Measurements from ENCODE around the gene EBI3. TPM values are rescaled to one million over a fixed set of nuclear protein-coding genes. Genes with fewer than 3 reads are reported as not detected.

EBI3 gene
- total and polyA plus RNA-seq, 2 of the 8 experiments (the other 6 are each of a cell fraction or from before 2014, with no cell fraction given): 0.99 to 8.4 TPM

GRCh38 chr19:4278419-4279266, 49.3 kb downstream of the EBI3 start, which contains the start of gene SHD (continued):
- TF ChIP-seq HDAC2 (IDR thresholded peaks at IDR 0.05; ENCODE audit: borderline replicate concordance in 1 of 2, low read depth in 2 of 2, low read length in 2 of 2) (no peak; a peak in 1 of 4 replicates), POLR2A (IDR thresholded peaks at IDR 0.05; ENCODE audit: control extremely low read depth in 1 of 2, low read depth in 2 of 2, low read length in 2 of 2) (no peak), CHD2 (IDR thresholded peaks at IDR 0.05; ENCODE audit: low read length) (no peak), JUND (IDR thresholded peaks at IDR 0.05; ENCODE audit: low read length) (no peak), GTF2F1 (IDR thresholded peaks at IDR 0.05; ENCODE audit: borderline replicate concordance, low read depth, low read length) (no peak)
- TF ChIP-seq, protein P1, sequence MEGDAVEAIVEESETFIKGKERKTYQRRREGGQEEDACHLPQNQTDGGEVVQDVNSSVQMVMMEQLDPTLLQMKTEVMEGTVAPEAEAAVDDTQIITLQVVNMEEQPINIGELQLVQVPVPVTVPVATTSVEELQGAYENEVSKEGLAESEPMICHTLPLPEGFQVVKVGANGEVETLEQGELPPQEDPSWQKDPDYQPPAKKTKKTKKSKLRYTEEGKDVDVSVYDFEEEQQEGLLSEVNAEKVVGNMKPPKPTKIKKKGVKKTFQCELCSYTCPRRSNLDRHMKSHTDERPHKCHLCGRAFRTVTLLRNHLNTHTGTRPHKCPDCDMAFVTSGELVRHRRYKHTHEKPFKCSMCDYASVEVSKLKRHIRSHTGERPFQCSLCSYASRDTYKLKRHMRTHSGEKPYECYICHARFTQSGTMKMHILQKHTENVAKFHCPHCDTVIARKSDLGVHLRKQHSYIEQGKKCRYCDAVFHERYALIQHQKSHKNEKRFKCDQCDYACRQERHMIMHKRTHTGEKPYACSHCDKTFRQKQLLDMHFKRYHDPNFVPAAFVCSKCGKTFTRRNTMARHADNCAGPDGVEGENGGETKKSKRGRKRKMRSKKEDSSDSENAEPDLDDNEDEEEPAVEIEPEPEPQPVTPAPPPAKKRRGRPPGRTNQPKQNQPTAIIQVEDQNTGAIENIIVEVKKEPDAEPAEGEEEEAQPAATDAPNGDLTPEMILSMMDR (IDR thresholded peaks at IDR 0.05; ENCODE audit: control extremely low read depth in 1 of 3, insufficient read depth in 1 of 3, low read depth in 1 of 3, low read length in 3 of 3): peak in 1 of 3 experiments; percentile 14; a peak in 1 of 4 replicates
- TF ChIP-seq, protein P2, sequence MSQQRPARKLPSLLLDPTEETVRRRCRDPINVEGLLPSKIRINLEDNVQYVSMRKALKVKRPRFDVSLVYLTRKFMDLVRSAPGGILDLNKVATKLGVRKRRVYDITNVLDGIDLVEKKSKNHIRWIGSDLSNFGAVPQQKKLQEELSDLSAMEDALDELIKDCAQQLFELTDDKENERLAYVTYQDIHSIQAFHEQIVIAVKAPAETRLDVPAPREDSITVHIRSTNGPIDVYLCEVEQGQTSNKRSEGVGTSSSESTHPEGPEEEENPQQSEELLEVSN (IDR thresholded peaks at IDR 0.05): no peak

All from H1 (cell line).